Stimulated activated CD4-positive, alpha-beta T cell treated with anti-CD3 and anti-CD28 coated beads, Interleukin-15, amount 100 ng/mL, for 24 hours (primary cell): ENCODE data around the gene RNF20.
"Not testable (repeated sequence)": the region's sequence is repeated elsewhere in the genome, so short reads cannot be mapped to it uniquely, and the experiment has no call there.

Experiments used
- DNase-seq: peaks from one replicate; pipeline ENCODE4 v3.0.0-alpha.2; 2020

Gene RNF20

GRCh38 chr9:101536351-101536750, 2.7 kb downstream of the RNF20 start:
- no peak for DNase-seq

- DNase-seq: peak; percentile 31
Observed at GRCh38 chr9:101536938-101537337, 3.3 kb downstream of the RNF20 start.

GRCh38 chr9:101540069-101540468, 6.4 kb downstream of the RNF20 start:
- no peak for DNase-seq

GRCh38 chr9:101543098-101543735, 9.6 kb downstream of the RNF20 start:
- DNase-seq: no peak

GRCh38 chr9:101549472-101550098, 15.9 kb downstream of the RNF20 start:
- not testable (repeated sequence) for DNase-seq

GRCh38 chr9:101561740-101562139, 28.1 kb downstream of the RNF20 start:
- no peak for DNase-seq

GRCh38 chr9:101562966-101563365, 29.3 kb downstream of the RNF20 start:
- no peak for DNase-seq

- DNase-seq: no peak
Observed at GRCh38 chr9:101564252-101564651, 30.6 kb downstream of the RNF20 start.

GRCh38 chr9:101566904-101567724, 33.5 kb downstream of the RNF20 start:
- peak; percentile 49 for DNase-seq

GRCh38 chr9:101567725-101568350, 34.2 kb downstream of the RNF20 start:
- DNase-seq: no peak

GRCh38 chr9:101569741-101570501, 36.3 kb downstream of the RNF20 start:
- DNase-seq: no peak

- DNase-seq: no peak
Observed at GRCh38 chr9:101571114-101571513, 37.5 kb downstream of the RNF20 start.

GRCh38 chr9:101572316-101572715, 38.7 kb downstream of the RNF20 start:
- DNase-seq: no peak

GRCh38 chr9:101574731-101575333, 41.2 kb downstream of the RNF20 start:
- DNase-seq: no peak

GRCh38 chr9:101578378-101578777, 44.7 kb downstream of the RNF20 start:
- no peak for DNase-seq

- no peak for DNase-seq
Observed at GRCh38 chr9:101579711-101580545, 46.3 kb downstream of the RNF20 start.

GRCh38 chr9:101582553-101582952, 48.9 kb downstream of the RNF20 start:
- no peak for DNase-seq

GRCh38 chr9:101585740-101586139, 52.1 kb downstream of the RNF20 start:
- no peak for DNase-seq

GRCh38 chr9:101586651-101587050, 53.0 kb downstream of the RNF20 start:
- peak; percentile 9 for DNase-seq

GRCh38 chr9:101587332-101588043, 53.8 kb downstream of the RNF20 start:
- no peak for DNase-seq

- DNase-seq: not testable (repeated sequence)
Observed at GRCh38 chr9:101590074-101590473, 56.4 kb downstream of the RNF20 start.
